Stimulated activated CD4-positive, alpha-beta T cell treated with anti-CD3 and anti-CD28 coated beads, Interleukin-4, amount 100 ng/mL, for 1 hour (primary cell): ENCODE measurements around the gene MTHFS.
A peak's percentile ranks its signal among the peaks of the same experiment; 100 is the strongest.

Experiments used
- DNase-seq: peaks from one replicate; pipeline ENCODE4 v3.0.0-alpha.2; 2020

Gene MTHFS

GRCh38 chr15:79868554-79868953 lies 28.3 kb downstream of the MTHFS start:
- no peak for DNase-seq

GRCh38 chr15:79863886-79864285 lies 32.9 kb downstream of the MTHFS start:
- no peak for DNase-seq

- no peak for DNase-seq
Measured at GRCh38 chr15:79862191-79862590, 34.6 kb downstream of the MTHFS start.

- DNase-seq, result no peak
Measured at GRCh38 chr15:79860661-79861060, 36.2 kb downstream of the MTHFS start.

GRCh38 chr15:79858469-79858868 lies 38.3 kb downstream of the MTHFS start:
- DNase-seq, result no peak

GRCh38 chr15:79853492-79854328 lies 43.1 kb downstream of the MTHFS start:
- peak; percentile 63 for DNase-seq

GRCh38 chr15:79849789-79850188 lies 47.0 kb downstream of the MTHFS start:
- DNase-seq, result peak; percentile 7

- no peak for DNase-seq
Measured at GRCh38 chr15:79846539-79846938, 50.3 kb downstream of the MTHFS start.

- DNase-seq, result no peak
Measured at GRCh38 chr15:79844221-79844620, 52.6 kb downstream of the MTHFS start.

- no peak for DNase-seq
Measured at GRCh38 chr15:79837846-79838245, 59.0 kb downstream of the MTHFS start.

- no peak for DNase-seq
Measured at GRCh38 chr15:79834495-79834894, 62.3 kb downstream of the MTHFS start.

- no peak for DNase-seq
Measured at GRCh38 chr15:79832367-79833120, 64.3 kb downstream of the MTHFS start.

GRCh38 chr15:79831604-79832003 lies 65.2 kb downstream of the MTHFS start:
- DNase-seq, result no peak

- DNase-seq, result no peak
Measured at GRCh38 chr15:79829950-79830349, 66.9 kb downstream of the MTHFS start.

- no peak for DNase-seq
Measured at GRCh38 chr15:79828447-79828846, 68.4 kb downstream of the MTHFS start.

GRCh38 chr15:79826800-79827199 lies 70.0 kb downstream of the MTHFS start:
- DNase-seq, result no peak

GRCh38 chr15:79824136-79824701 lies 72.6 kb downstream of the MTHFS start:
- DNase-seq, result no peak

- no peak for DNase-seq
Measured at GRCh38 chr15:79820820-79821219, 76.0 kb downstream of the MTHFS start.

- no peak for DNase-seq
Measured at GRCh38 chr15:79820176-79820575, 76.6 kb downstream of the MTHFS start.

- DNase-seq, result no peak
Measured at GRCh38 chr15:79816571-79816970, 80.2 kb downstream of the MTHFS start.

GRCh38 chr15:79815468-79815867 lies 81.3 kb downstream of the MTHFS start:
- DNase-seq, result no peak

GRCh38 chr15:79812541-79812940 lies 84.3 kb downstream of the MTHFS start:
- no peak for DNase-seq

- no peak for DNase-seq
Measured at GRCh38 chr15:79811406-79812405, 85.1 kb downstream of the MTHFS start.
